Measurements from ENCODE around the gene FOXR1. TPM values are rescaled to one million over a fixed set of nuclear protein-coding genes. Genes with fewer than 3 reads are reported as not detected.

The FOXR1 gene
- total and polyA plus RNA-seq, 10 donors = not detected

DNA sequence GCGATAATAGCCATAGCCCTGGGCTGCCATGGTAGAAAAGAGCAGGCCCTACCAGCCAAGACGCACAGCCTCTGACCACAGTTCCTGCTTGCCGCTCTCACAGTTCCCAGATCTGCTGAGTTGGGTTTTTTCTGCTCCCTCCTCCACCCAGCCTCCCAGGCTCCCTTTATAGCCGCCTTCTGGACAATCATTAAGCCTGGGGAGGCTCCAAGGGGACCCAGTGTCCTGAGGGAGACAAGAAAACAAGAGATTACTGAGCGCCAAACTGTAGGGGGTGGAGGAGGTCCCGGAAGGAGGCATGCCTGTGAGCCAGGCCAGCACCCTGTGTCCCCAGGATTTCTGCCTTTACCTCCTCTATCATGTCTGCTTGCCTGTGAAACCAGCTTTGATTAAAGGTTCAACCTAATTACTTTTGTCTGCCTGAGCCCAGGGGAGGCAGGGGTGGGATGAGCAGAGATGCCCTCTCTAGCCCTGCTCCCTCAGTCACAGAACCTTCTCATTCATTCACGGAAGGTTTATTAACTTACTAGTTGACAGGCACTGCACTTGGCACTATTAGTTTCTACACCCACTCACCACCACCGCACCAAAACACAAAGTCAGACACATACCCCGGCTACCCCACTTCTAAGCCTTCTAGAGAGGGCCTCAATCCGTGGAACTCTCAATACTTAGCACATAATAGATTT is 57.9 kb downstream of the FOXR1 start:
- no peaks in the 10 kb centered on the region for H3K9me3 ChIP-seq
- peak overlapping the region; percentile 63 to 83 (median 72) for H3K4me3 ChIP-seq
- TF ChIP-seq, protein P1, sequence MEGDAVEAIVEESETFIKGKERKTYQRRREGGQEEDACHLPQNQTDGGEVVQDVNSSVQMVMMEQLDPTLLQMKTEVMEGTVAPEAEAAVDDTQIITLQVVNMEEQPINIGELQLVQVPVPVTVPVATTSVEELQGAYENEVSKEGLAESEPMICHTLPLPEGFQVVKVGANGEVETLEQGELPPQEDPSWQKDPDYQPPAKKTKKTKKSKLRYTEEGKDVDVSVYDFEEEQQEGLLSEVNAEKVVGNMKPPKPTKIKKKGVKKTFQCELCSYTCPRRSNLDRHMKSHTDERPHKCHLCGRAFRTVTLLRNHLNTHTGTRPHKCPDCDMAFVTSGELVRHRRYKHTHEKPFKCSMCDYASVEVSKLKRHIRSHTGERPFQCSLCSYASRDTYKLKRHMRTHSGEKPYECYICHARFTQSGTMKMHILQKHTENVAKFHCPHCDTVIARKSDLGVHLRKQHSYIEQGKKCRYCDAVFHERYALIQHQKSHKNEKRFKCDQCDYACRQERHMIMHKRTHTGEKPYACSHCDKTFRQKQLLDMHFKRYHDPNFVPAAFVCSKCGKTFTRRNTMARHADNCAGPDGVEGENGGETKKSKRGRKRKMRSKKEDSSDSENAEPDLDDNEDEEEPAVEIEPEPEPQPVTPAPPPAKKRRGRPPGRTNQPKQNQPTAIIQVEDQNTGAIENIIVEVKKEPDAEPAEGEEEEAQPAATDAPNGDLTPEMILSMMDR (IDR thresholded peaks at IDR 0.05 in 8 of 11, conservative IDR thresholded peaks at IDR 0.05 in 3 of 11) = no peak
- TF ChIP-seq POLR2AphosphoS5 (IDR thresholded peaks at IDR 0.05) = no peak
- TF ChIP-seq POLR2A (IDR thresholded peaks at IDR 0.05) = no peak
- intact Hi-C loops (cut with DNase I; ENCODE audit: low total_unique reads) = no loop called here
- WGBS, 5 donors = 59 to 66% (median 64%) methylated on average over 10 of the region's 10 CpGs
- H3K27me3 ChIP-seq (replicated peaks in 1 of 7) = no peaks in the 10 kb centered on the region
- peak; percentile 59 for DNase-seq
- H3K27ac ChIP-seq = peak overlapping the region in 6 of 8 donors; percentile 72 to 87 (median 80)
- peaks cover 0 to 41% (median 15%) of the 10 kb centered on the region in 6 donors for H3K36me3 ChIP-seq
- peaks cover 14 to 52% (median 37%) of the 10 kb centered on the region in 6 donors for H3K4me1 ChIP-seq

DNA sequence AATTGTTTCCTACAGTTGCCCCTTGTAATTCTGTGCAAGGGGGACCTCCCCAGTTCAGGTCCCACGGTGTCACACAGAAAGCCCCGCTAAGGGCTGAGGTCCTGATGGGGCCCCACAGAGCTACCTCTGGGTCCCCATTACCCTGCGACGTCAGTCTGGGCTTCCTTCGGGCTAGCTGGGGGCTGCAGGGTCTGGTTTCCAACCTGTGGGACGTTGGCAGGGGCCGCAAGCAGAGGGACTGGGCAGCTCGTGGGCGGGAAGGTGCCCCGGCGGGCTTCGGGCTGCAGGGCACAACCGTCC is 58.4 kb downstream of the FOXR1 start:
- DNase-seq = no peak
- H3K27ac ChIP-seq = peak overlapping the region; percentile 64 to 87 (median 76)
- intact Hi-C loops (cut with DNase I; ENCODE audit: low total_unique reads) = no loop called here

DNA sequence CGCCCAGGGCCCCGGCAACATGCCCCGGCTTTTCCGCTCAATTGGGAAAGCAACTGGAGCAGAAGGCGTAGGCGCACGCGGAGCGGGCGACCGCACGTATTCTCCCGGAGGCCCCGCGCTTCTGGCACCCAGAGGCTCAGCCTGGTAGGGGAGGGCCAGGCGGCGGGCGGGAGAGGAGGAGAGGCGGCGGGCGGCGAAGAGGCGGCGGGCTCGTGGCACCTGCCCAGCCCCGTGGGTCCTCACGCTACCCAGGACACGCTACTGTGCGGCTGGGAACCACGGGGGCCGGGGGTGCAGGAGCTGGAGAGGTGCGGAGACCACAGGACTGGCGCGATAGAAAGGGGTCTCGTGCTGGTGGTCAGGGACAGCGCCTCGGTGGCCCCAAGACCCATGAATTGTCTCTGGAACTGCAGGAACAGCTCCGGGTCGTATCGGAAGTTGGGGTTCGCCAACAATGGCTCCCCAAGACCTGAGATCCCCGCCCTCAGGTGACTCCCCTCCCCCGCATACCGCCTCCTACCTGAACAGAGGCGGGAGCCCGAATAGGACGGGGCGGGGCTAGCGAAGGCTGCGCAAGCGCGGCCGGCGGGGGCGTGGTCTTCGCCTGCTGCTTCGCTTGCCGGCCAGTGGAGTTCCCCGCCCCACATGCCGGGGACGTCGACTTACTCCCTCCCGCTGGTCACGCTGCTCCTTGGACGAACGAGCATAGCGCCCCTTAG is 58.9 kb downstream of the FOXR1 start, which contains the start of gene SLC37A4:
SLC37A4 (minus strand) TSS at position 549 of the 719 bp plus-strand sequence.
- no peaks in the 10 kb centered on the region for H3K9me3 ChIP-seq
- H3K4me1 ChIP-seq = peaks cover 9 to 42% (median 29%) of the 10 kb centered on the region in 6 donors
- 0 to 1% (median 0%) methylated on average over 22 to 67 of the region's 67 CpGs for WGBS, 5 donors
- DNase-seq = peak; percentile 100
- peaks cover 0 to 31% (median 5%) of the 10 kb centered on the region in 6 donors for H3K36me3 ChIP-seq
- H3K4me3 ChIP-seq = peak within 1 kb of the TSS; percentile 63 to 83 (median 72)
- intact Hi-C loops (cut with DNase I; ENCODE audit: low total_unique reads) = no loop called here
- TF ChIP-seq POLR2AphosphoS5 (IDR thresholded peaks at IDR 0.05) (peak; percentile 89 to 91 (median 90)), POLR2A (IDR thresholded peaks at IDR 0.05) (no peak)
- TF ChIP-seq, protein P1 (IDR thresholded peaks at IDR 0.05 in 8 of 11, conservative IDR thresholded peaks at IDR 0.05 in 3 of 11) = peak in 7 of 11 experiments; percentile 90 to 97 (median 95)
- H3K27me3 ChIP-seq (replicated peaks in 1 of 7) = no peaks in the 10 kb centered on the region
- H3K27ac ChIP-seq = peak within 1 kb of the TSS; percentile 64 to 87 (median 76)

More for the DNA sequence above, 58.4 kb downstream of the FOXR1 start:
- H3K27me3 ChIP-seq (replicated peaks in 1 of 7) = no peaks in the 10 kb centered on the region
- no peaks in the 10 kb centered on the region for H3K9me3 ChIP-seq
- peaks cover 0 to 36% (median 10%) of the 10 kb centered on the region in 6 donors for H3K36me3 ChIP-seq
- peak overlapping the region; percentile 63 to 83 (median 72) for H3K4me3 ChIP-seq
- whole genome bisulfite sequencing, 5 donors = 3 to 12% (median 7%) methylated on average over 4 to 13 of the region's 13 CpGs
- H3K4me1 ChIP-seq = peaks cover 9 to 47% (median 33%) of the 10 kb centered on the region in 6 donors
- TF ChIP-seq, protein P1 (IDR thresholded peaks at IDR 0.05 in 8 of 11, conservative IDR thresholded peaks at IDR 0.05 in 3 of 11) = no peak
- TF ChIP-seq POLR2AphosphoS5 (IDR thresholded peaks at IDR 0.05) = no peak
- no peak for TF ChIP-seq POLR2A (IDR thresholded peaks at IDR 0.05)

Small RNA genes lying within 50 kb of the gene (microRNA-seq; reads per million reads assigned to microRNA genes)
- gene MIR3656 = 0 to 0.28 (median 0) reads per million in 3 donors

Small RNA genes lying within 50 kb of the gene (small RNA-seq; reads per million reads assigned to genes)
- gene AP003392.2 (0 reads per million in 4 donors), gene RF00017 (0 reads per million in 4 donors), gene RF00019 (0 reads per million in 4 donors), gene RN7SL688P (0 reads per million in 4 donors)

Other genes with a start within 250 kb of the FOXR1 start
- gene DDX6, start 180.6 kb upstream of the FOXR1 start, total RNA-seq = 100 to 1,000 TPM; 146 to 206 (median 179) TPM
- gene DDX6, start 180.6 kb upstream of the FOXR1 start, polyA plus RNA-seq = 10 to 100 TPM; 36.3 to 42.1 (median 36.9) TPM
- 10 to 100 TPM; 25.0 to 66.6 (median 33.2) TPM for gene CXCR5, start 87.9 kb upstream of the FOXR1 start, total RNA-seq
- gene CXCR5, start 87.9 kb upstream of the FOXR1 start, polyA plus RNA-seq = 10 to 100 TPM; 35.4 to 50.7 (median 39.6) TPM
- 10 to 100 TPM; 19.8 to 58.0 (median 39.0) TPM for gene BCL9L, start 45.8 kb upstream of the FOXR1 start, total RNA-seq
- 10 to 100 TPM in 1 of 3 donors, 1 to 10 TPM in 2; 2.5 to 14.2 (median 2.6) TPM for gene BCL9L, start 45.8 kb upstream of the FOXR1 start, polyA plus RNA-seq
- gene UPK2, start 15.5 kb upstream of the FOXR1 start, total RNA-seq = not detected
- under 1 TPM in 2 of 3 donors, not detected in 1; 0.09 to 0.13 TPM for gene UPK2, start 15.5 kb upstream of the FOXR1 start, polyA plus RNA-seq
- 10 to 100 TPM; 39.2 to 86.2 (median 66.7) TPM for gene CENATAC, start 26.4 kb downstream of the FOXR1 start, total RNA-seq
- gene CENATAC, start 26.4 kb downstream of the FOXR1 start, polyA plus RNA-seq = 10 to 100 TPM; 27.0 to 80.8 (median 44.1) TPM
- 1,000 to 10,000 TPM in 6 of 7 donors, 100 to 1,000 TPM in 1; 945 to 1,264 (median 1,141) TPM for gene RPS25, start 46.6 kb downstream of the FOXR1 start, total RNA-seq
- gene RPS25, start 46.6 kb downstream of the FOXR1 start, polyA plus RNA-seq = 1,000 to 10,000 TPM; 4,407 to 5,214 (median 4,978) TPM
- gene TRAPPC4, start 47.0 kb downstream of the FOXR1 start, total RNA-seq = 10 to 100 TPM; 43.0 to 61.8 (median 54.4) TPM
- gene TRAPPC4, start 47.0 kb downstream of the FOXR1 start, polyA plus RNA-seq = 10 to 100 TPM; 33.1 to 53.0 (median 47.6) TPM
- 10 to 100 TPM in 6 of 7 donors, 1 to 10 TPM in 1; 9.9 to 26.0 (median 15.9) TPM for gene SLC37A4, start 59.1 kb downstream of the FOXR1 start, total RNA-seq
- gene SLC37A4, start 59.1 kb downstream of the FOXR1 start, polyA plus RNA-seq = 10 to 100 TPM in 2 of 3 donors, 1 to 10 TPM in 1; 8.2 to 12.6 (median 10.1) TPM
- 100 to 1,000 TPM in 3 of 7 donors, 10 to 100 TPM in 4; 48.2 to 131 (median 80.8) TPM for gene HYOU1, start 85.4 kb downstream of the FOXR1 start, total RNA-seq
- gene HYOU1, start 85.4 kb downstream of the FOXR1 start, polyA plus RNA-seq = 10 to 100 TPM; 12.3 to 22.7 (median 15.5) TPM
- 10 to 100 TPM; 30.1 to 48.7 (median 44.8) TPM for gene VPS11, start 96.1 kb downstream of the FOXR1 start, total RNA-seq
- 10 to 100 TPM; 41.8 to 66.7 (median 42.4) TPM for gene VPS11, start 96.1 kb downstream of the FOXR1 start, polyA plus RNA-seq
- 10 to 100 TPM in 6 of 7 donors, 1 to 10 TPM in 1; 7.4 to 42.6 (median 14.1) TPM for gene HMBS, start 113.1 kb downstream of the FOXR1 start, total RNA-seq
- 10 to 100 TPM; 22.8 to 42.0 (median 23.3) TPM for gene HMBS, start 113.1 kb downstream of the FOXR1 start, polyA plus RNA-seq
- gene DPAGT1, start 130.1 kb downstream of the FOXR1 start, total RNA-seq = 10 to 100 TPM; 27.7 to 58.9 (median 37.3) TPM
- gene DPAGT1, start 130.1 kb downstream of the FOXR1 start, polyA plus RNA-seq = 10 to 100 TPM; 20.7 to 28.9 (median 26.4) TPM
- 10 to 100 TPM; 15.2 to 19.6 (median 17.6) TPM for gene C2CD2L, start 135.6 kb downstream of the FOXR1 start, total RNA-seq
- gene C2CD2L, start 135.6 kb downstream of the FOXR1 start, polyA plus RNA-seq = 10 to 100 TPM in 1 of 3 donors, 1 to 10 TPM in 2; 5.8 to 13.3 (median 9.8) TPM
- gene HINFP, start 149.8 kb downstream of the FOXR1 start, total RNA-seq = 10 to 100 TPM; 30.4 to 40.7 (median 34.3) TPM
- gene HINFP, start 149.8 kb downstream of the FOXR1 start, polyA plus RNA-seq = 10 to 100 TPM; 12.8 to 19.6 (median 13.4) TPM
- under 1 TPM in 4 of 7 donors, not detected in 3; 0.17 to 0.32 (median 0.23) TPM for gene ABCG4, start 177.3 kb downstream of the FOXR1 start, total RNA-seq
- under 1 TPM in 2 of 3 donors, not detected in 1; 0.03 to 0.06 TPM for gene ABCG4, start 177.3 kb downstream of the FOXR1 start, polyA plus RNA-seq
- gene NLRX1, start 197.0 kb downstream of the FOXR1 start, total RNA-seq = 10 to 100 TPM; 13.2 to 18.7 (median 15.4) TPM
- gene NLRX1, start 197.0 kb downstream of the FOXR1 start, polyA plus RNA-seq = 10 to 100 TPM in 1 of 3 donors, 1 to 10 TPM in 2; 3.6 to 10.6 (median 5.3) TPM
- gene NHERF4, start 213.7 kb downstream of the FOXR1 start, total RNA-seq = not detected
- under 1 TPM in 1 of 3 donors, not detected in 2; 0.12 TPM for gene NHERF4, start 213.7 kb downstream of the FOXR1 start, polyA plus RNA-seq
- 10 to 100 TPM; 41.0 to 56.3 (median 48.9) TPM for gene CBL, start 234.6 kb downstream of the FOXR1 start, total RNA-seq
- gene CBL, start 234.6 kb downstream of the FOXR1 start, polyA plus RNA-seq = 10 to 100 TPM in 1 of 3 donors, 1 to 10 TPM in 2; 9.4 to 10.1 (median 9.5) TPM